Endodermal cell (in vitro differentiated cells): ENCODE measurements around the gene AKAP8. TPM values are rescaled to one million over a fixed set of nuclear protein-coding genes. Genes with fewer than 3 reads are reported as not detected.
A peak's percentile ranks its signal among the peaks of the same experiment; 100 is the strongest.

Source experiments
- DNase-seq: peaks from one replicate; pipeline ENCODE4 v3.0.0-alpha.2; 2017
- H3K27ac ChIP-seq: 2 replicates; pipeline ENCODE4 v1.5.1; 2013; ENCODE audit warnings: mild to moderate bottlenecking, low read depth, low read length, moderate library complexity
- H3K27me3 ChIP-seq: 2 replicates; pipeline ENCODE4 v1.6.1; 2013; ENCODE audit warnings: mild to moderate bottlenecking, low read length, moderate library complexity; ENCODE audit not compliant: insufficient read depth, control insufficient read depth, poor library complexity, severe bottlenecking
- H3K36me3 ChIP-seq: 2 replicates; pipeline ENCODE4 v1.7.0; 2013; ENCODE audit warnings: mild to moderate bottlenecking, low read length, moderate library complexity; ENCODE audit not compliant: control insufficient read depth, insufficient read depth
- H3K4me1 ChIP-seq: one replicate; pipeline ENCODE4 v1.7.0; 2013; ENCODE audit warnings: low read length; ENCODE audit not compliant: control insufficient read depth, insufficient read depth
- H3K4me3 ChIP-seq: 2 replicates; pipeline ENCODE4 v1.5.1; 2013; ENCODE audit warnings: mild to moderate bottlenecking, low read length, moderate library complexity
- H3K9ac ChIP-seq: 2 replicates; pipeline ENCODE4 v1.6.1; 2013; ENCODE audit warnings: mild to moderate bottlenecking, low read length, moderate library complexity; ENCODE audit not compliant: poor library complexity, severe bottlenecking; ENCODE audit errors: extremely low read depth
- H3K9me3 ChIP-seq: 2 replicates; pipeline ENCODE4 v1.6.1; 2013; ENCODE audit warnings: mild to moderate bottlenecking, low read length, moderate library complexity; ENCODE audit not compliant: control insufficient read depth
- H3K27ac Mint-ChIP-seq: 2 replicates; pipeline ENCODE4 v1.8.0; 2020; ENCODE audit warnings: mixed read lengths
- H3K27me3 Mint-ChIP-seq: 2 replicates; pipeline ENCODE4 v1.8.0; 2021; ENCODE audit warnings: mild to moderate bottlenecking, mixed read lengths; ENCODE audit not compliant: insufficient read depth
- H3K36me3 Mint-ChIP-seq: 2 replicates; pipeline ENCODE4 v1.8.0; 2020; ENCODE audit warnings: low read depth, mixed read lengths
- H3K4me1 Mint-ChIP-seq: 2 replicates; pipeline ENCODE4 v1.8.0; 2020; ENCODE audit warnings: mixed read lengths
- H3K4me3 Mint-ChIP-seq: 2 replicates; pipeline ENCODE4 v1.8.0; 2020; ENCODE audit warnings: mild to moderate bottlenecking, moderate library complexity, mixed read lengths
- H3K9me3 Mint-ChIP-seq: 2 replicates; pipeline ENCODE4 v1.8.0; 2020; ENCODE audit warnings: mild to moderate bottlenecking, mixed read lengths
- CTCF ChIP-seq: fragments of 200-600 bp; sonication (generic); conservative IDR thresholded peaks from 2 replicates; pipeline ENCODE4 v1.5.0; 2021; ENCODE audit warnings: antibody characterized with exemption, mild to moderate bottlenecking
- WGBS, 2 experiments: methylation state at CpG; one replicate each; pipeline versions ENCODE4 v1.1.5 to v1.1.7; 2013; ENCODE audit warnings: missing lambda C conversion rate in 2 of 2, mixed read lengths in 1 of 2; ENCODE audit not compliant: insufficient coverage in 1 of 2, insufficient read length in 1 of 2; 5-methylcytosine and 5-hydroxymethylcytosine counted together
- long read RNA-seq, 4 experiments: library from polyadenylated mRNA in 2 of 4; library from RNA in 1 of 4; library from capped mRNA in 1 of 4; stranded (forward) in 3 of 4; unstranded in 1 of 4; transcript quantifications; one replicate each; pipeline ENCODE4 v2.0.0, GENCODE V29; 2020 to 2021; ENCODE audit warnings: inconsistent platforms in 1 of 4
- polyA plus RNA-seq, 2 experiments: library from polyadenylated mRNA; stranded (reverse); fragments of 50-300 nt; gene quantifications; one replicate each; pipeline ENCODE4 v1.2.3, GENCODE V29; 2013
- total RNA-seq, 2 donors: library from RNA; stranded (reverse); fragmentation: NEBNext Ultra II Directional in 1 of 2; extraction: Animal tissue kit (Norgen Biotek cat#: 25700) in 1 of 2; gene quantifications; 2 replicates in 1 of 2; 3 replicates in 1 of 2; pipeline ENCODE4 v1.2.1, GENCODE V29; 2021

The AKAP8 gene
- total RNA-seq = 10 to 100 TPM; 34.9 to 39.6 TPM
- polyA plus RNA-seq (2013, experiment 1 of 2) = 20.5 TPM
- 18.1 TPM for polyA plus RNA-seq (2013, experiment 2 of 2)
- long read RNA-seq, experiment 1, partial matches to known transcripts = 4 of 8 reads
- long read RNA-seq, experiment 1, other reads (novel, unspliced or antisense) = 4 of 8 reads
- long read RNA-seq, experiment 2, transcript AKAP8-201 (14 exons, 3,670 nt) = major isoform, 35 of 52 reads
- long read RNA-seq, experiment 2, partial matches to known transcripts = 5 of 52 reads
- long read RNA-seq, experiment 2, other reads (novel, unspliced or antisense) = 11 of 52 reads
- long read RNA-seq, experiment 3, transcript AKAP8-201 (14 exons, 3,670 nt) = major isoform, 95 of 155 reads
- long read RNA-seq, experiment 3, partial matches to known transcripts = 27 of 155 reads
- long read RNA-seq, experiment 3, other reads (novel, unspliced or antisense) = 33 of 155 reads
- long read RNA-seq, experiment 4, partial matches to known transcripts = 3 of 11 reads
- long read RNA-seq, experiment 4, other reads (novel, unspliced or antisense) = 4 of 11 reads

GRCh38 chr19:15379083-15379998 lies at the start of gene AKAP8:
Gene AKAP8, minus strand, starts transcription at chr19:15379787. Its CDS starts 56 bp downstream, at chr19:15379731.
- peaks cover 27% of the 10 kb centered on the region for H3K4me1 Mint-ChIP-seq
- peaks cover 31% of the 10 kb centered on the region for H3K36me3 Mint-ChIP-seq
- Histone ChIP-seq H3K27ac (peak within 1 kb of the TSS; percentile 95), H3K9ac (peak within 1 kb of the TSS; percentile 89), H3K4me1 (no peaks in the 10 kb centered on the region), H3K27me3 (no peaks in the 10 kb centered on the region), H3K9me3 (no peaks in the 10 kb centered on the region), H3K36me3 (peaks cover 24% of the 10 kb centered on the region), H3K4me3 (peak within 1 kb of the TSS; percentile 95)
- H3K9me3 Mint-ChIP-seq = no peaks in the 10 kb centered on the region
- H3K4me3 Mint-ChIP-seq = peak within 1 kb of the TSS; percentile 96
- DNase-seq = peak; percentile 99
- peak within 1 kb of the TSS; percentile 99 for H3K27ac Mint-ChIP-seq
- TF ChIP-seq CTCF = no peak
- no peaks in the 10 kb centered on the region for H3K27me3 Mint-ChIP-seq
- 0 to 1% methylated on average over 25 to 111 of the region's 111 CpGs for WGBS, 2 experiments

- H3K9ac ChIP-seq = no peak overlapping the region
- H3K9me3 Mint-ChIP-seq = peaks cover 5% of the 10 kb centered on the region
- peaks cover 12% of the 10 kb centered on the region for H3K4me1 Mint-ChIP-seq
- TF ChIP-seq CTCF = no peak
- peaks cover 34% of the 10 kb centered on the region for H3K36me3 Mint-ChIP-seq
- no peaks in the 10 kb centered on the region for H3K27me3 Mint-ChIP-seq
- 92 to 98% methylated on average over 25 to 35 of the region's 35 CpGs for WGBS, 2 experiments
- no peak overlapping the region for H3K27ac Mint-ChIP-seq
- H3K4me1 ChIP-seq = peaks cover 13% of the 10 kb centered on the region
- H3K36me3 ChIP-seq = peaks cover 34% of the 10 kb centered on the region
- DNase-seq = no peak
- no peak overlapping the region for H3K27ac ChIP-seq
- peaks cover 9% of the 10 kb centered on the region for H3K9me3 ChIP-seq
- H3K27me3 ChIP-seq = no peaks in the 10 kb centered on the region
- H3K4me3 Mint-ChIP-seq = no peak overlapping the region
- H3K4me3 ChIP-seq = no peak overlapping the region
Measured at GRCh38 chr19:15427991-15428471, 48.4 kb upstream of the AKAP8 start.

GRCh38 chr19:15427350-15427700 lies 47.7 kb upstream of the AKAP8 start:
- TF ChIP-seq CTCF = no peak
- Histone ChIP-seq H3K36me3 (peaks cover 37% of the 10 kb centered on the region), H3K27me3 (no peaks in the 10 kb centered on the region), H3K4me3 (no peak overlapping the region), H3K4me1 (peaks cover 13% of the 10 kb centered on the region), H3K9me3 (peaks cover 11% of the 10 kb centered on the region), H3K9ac (no peak overlapping the region), H3K27ac (no peak overlapping the region)
- Mint-ChIP-seq H3K36me3 (peaks cover 41% of the 10 kb centered on the region), H3K27me3 (no peaks in the 10 kb centered on the region), H3K4me1 (peaks cover 11% of the 10 kb centered on the region), H3K9me3 (peaks cover 8% of the 10 kb centered on the region), H3K4me3 (no peak overlapping the region), H3K27ac (no peak overlapping the region)
- 94 to 96% methylated on average over 20 to 25 of the region's 25 CpGs for WGBS, 2 experiments
- no peak for DNase-seq
